ENCODE results near the gene ACTR1B. TPM values are rescaled to one million over a fixed set of nuclear protein-coding genes. Genes with fewer than 3 reads are reported as not detected.
A peak's percentile ranks its signal among the peaks of the same experiment; 100 is the strongest.

The ACTR1B gene
- total RNA-seq, 4 donors from 2014 or later, result 33.2 to 91.2 (median 69.3) TPM

- no peaks in the 10 kb centered on the region for H3K9me3 ChIP-seq
- H3K27me3 ChIP-seq, result no peaks in the 10 kb centered on the region
- H3K4me3 ChIP-seq, result no peak overlapping the region
- TF ChIP-seq, protein P1, sequence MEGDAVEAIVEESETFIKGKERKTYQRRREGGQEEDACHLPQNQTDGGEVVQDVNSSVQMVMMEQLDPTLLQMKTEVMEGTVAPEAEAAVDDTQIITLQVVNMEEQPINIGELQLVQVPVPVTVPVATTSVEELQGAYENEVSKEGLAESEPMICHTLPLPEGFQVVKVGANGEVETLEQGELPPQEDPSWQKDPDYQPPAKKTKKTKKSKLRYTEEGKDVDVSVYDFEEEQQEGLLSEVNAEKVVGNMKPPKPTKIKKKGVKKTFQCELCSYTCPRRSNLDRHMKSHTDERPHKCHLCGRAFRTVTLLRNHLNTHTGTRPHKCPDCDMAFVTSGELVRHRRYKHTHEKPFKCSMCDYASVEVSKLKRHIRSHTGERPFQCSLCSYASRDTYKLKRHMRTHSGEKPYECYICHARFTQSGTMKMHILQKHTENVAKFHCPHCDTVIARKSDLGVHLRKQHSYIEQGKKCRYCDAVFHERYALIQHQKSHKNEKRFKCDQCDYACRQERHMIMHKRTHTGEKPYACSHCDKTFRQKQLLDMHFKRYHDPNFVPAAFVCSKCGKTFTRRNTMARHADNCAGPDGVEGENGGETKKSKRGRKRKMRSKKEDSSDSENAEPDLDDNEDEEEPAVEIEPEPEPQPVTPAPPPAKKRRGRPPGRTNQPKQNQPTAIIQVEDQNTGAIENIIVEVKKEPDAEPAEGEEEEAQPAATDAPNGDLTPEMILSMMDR (IDR thresholded peaks at IDR 0.05), result no peak
- TF ChIP-seq POLR2A (IDR thresholded peaks at IDR 0.05), result no peak
- intact Hi-C loops (cut with DNase I; ENCODE audit: low total_unique reads), result no loop called here
- H3K36me3 ChIP-seq, result no peaks in the 10 kb centered on the region
- DNase-seq, result no peak
- H3K27ac ChIP-seq, result no peak overlapping the region
- H3K4me1 ChIP-seq, result no peaks in the 10 kb centered on the region
Measured at GRCh38 chr2:97670471-97670870, 6.6 kb upstream of the ACTR1B start.

- TF ChIP-seq, protein P1 (IDR thresholded peaks at IDR 0.05), result no peak
- TF ChIP-seq POLR2A (IDR thresholded peaks at IDR 0.05), result no peak
- H3K36me3 ChIP-seq, result no peaks in the 10 kb centered on the region
- H3K27me3 ChIP-seq, result no peaks in the 10 kb centered on the region
- no peak for DNase-seq
- no peaks in the 10 kb centered on the region for H3K9me3 ChIP-seq
- no peak within 1 kb of the TSS for H3K4me3 ChIP-seq
- intact Hi-C loops (cut with DNase I; ENCODE audit: low total_unique reads), result no loop called here
- H3K27ac ChIP-seq, result no peak within 1 kb of the TSS
- H3K4me1 ChIP-seq, result peaks cover 0 to 5% of the 10 kb centered on the region in 2 donors
Measured at GRCh38 chr2:97669448-97669847, 5.6 kb upstream of the ACTR1B start, which contains the start of gene C2orf92. C2orf92 (plus strand) TSS chr2:97669713; CDS start chr2:97669789, 76 bp downstream.

DNA sequence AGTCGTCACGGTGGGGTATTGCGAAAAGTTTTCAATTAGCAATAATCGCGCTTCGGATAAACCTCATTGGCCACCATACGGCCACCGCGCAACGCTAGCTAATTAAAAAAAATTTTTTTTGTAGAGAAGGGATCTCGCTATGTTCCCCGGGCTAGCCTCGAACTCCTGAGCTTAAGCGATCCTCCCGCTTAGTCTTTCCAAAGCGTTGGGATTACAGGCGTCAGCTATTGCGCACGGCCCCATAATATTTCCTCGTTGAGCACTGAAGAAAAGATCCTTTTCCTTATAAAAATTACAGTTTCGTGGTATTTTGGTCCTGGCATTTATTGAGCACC lies 759 bp upstream of the ACTR1B start:
- peaks cover 0 to 19% of the 10 kb centered on the region in 2 donors for H3K4me1 ChIP-seq
- no peak for DNase-seq
- intact Hi-C loops (cut with DNase I; ENCODE audit: low total_unique reads), result no loop called here
- H3K4me3 ChIP-seq, result peak overlapping the region; percentile 77 to 81
- TF ChIP-seq POLR2A (IDR thresholded peaks at IDR 0.05), result no peak
- TF ChIP-seq, protein P1 (IDR thresholded peaks at IDR 0.05), result peak in 1 of 4 experiments; percentile 1
- H3K36me3 ChIP-seq, result no peaks in the 10 kb centered on the region
- no peaks in the 10 kb centered on the region for H3K9me3 ChIP-seq
- H3K27me3 ChIP-seq, result no peaks in the 10 kb centered on the region
- H3K27ac ChIP-seq, result peak overlapping the region; percentile 98 to 99

- peaks cover 0 to 19% of the 10 kb centered on the region in 2 donors for H3K4me1 ChIP-seq
- no peaks in the 10 kb centered on the region for H3K9me3 ChIP-seq
- peak overlapping the region; percentile 98 to 99 for H3K27ac ChIP-seq
- intact Hi-C loops (cut with DNase I; ENCODE audit: low total_unique reads), result no loop called here
- H3K27me3 ChIP-seq, result no peaks in the 10 kb centered on the region
- TF ChIP-seq, protein P1 (IDR thresholded peaks at IDR 0.05), result peak in 1 of 4 experiments; percentile 18
- TF ChIP-seq POLR2A (IDR thresholded peaks at IDR 0.05), result peak in 1 of 2 donors; percentile 46
- DNase-seq, result no peak
- peak overlapping the region; percentile 77 to 81 for H3K4me3 ChIP-seq
- no peaks in the 10 kb centered on the region for H3K36me3 ChIP-seq
Measured at GRCh38 chr2:97663626-97663961, 250 bp downstream of the ACTR1B start.

GRCh38 chr2:97662895-97663625 lies 784 bp downstream of the ACTR1B start:
- peak in 1 of 2 donors; percentile 16 for TF ChIP-seq POLR2A (IDR thresholded peaks at IDR 0.05)
- TF ChIP-seq, protein P1 (IDR thresholded peaks at IDR 0.05), result no peak
- intact Hi-C loops (cut with DNase I; ENCODE audit: low total_unique reads), result no loop called here
- peak; percentile 67 to 72 for DNase-seq
- H3K27ac ChIP-seq, result peak overlapping the region; percentile 98 to 99
- peaks cover 0 to 19% of the 10 kb centered on the region in 2 donors for H3K4me1 ChIP-seq
- H3K4me3 ChIP-seq, result peak overlapping the region; percentile 77 to 81
- H3K27me3 ChIP-seq, result no peaks in the 10 kb centered on the region
- no peaks in the 10 kb centered on the region for H3K36me3 ChIP-seq
- no peaks in the 10 kb centered on the region for H3K9me3 ChIP-seq
